HepG2 (cell line): ENCODE measurements around the gene CHRM5. TPM values are rescaled to one million over a fixed set of nuclear protein-coding genes. Genes with fewer than 3 reads are reported as not detected.

Experiments used
- ATAC-seq: fragments of 200-7000 bp; cut with Tn5 transposase; 3 replicates; pipeline ENCODE4 v1.9.1; 2020; ENCODE audit warnings: mild to moderate bottlenecking, moderate library complexity
- BruUV-seq: library from RNA; stranded (reverse); fragments of 400-500 nt; replicated peaks from 2 replicates; lab custom pipeline; 2021; lab: Mats Ljungman, UMichigan
- CTCF ChIA-PET: fragments of 300-600 bp; formaldehyde crosslinking; extraction: SDS; loops from one replicate; lab custom pipeline; 2021; ENCODE audit warnings: low total read pairs, inconsistent platforms, low intra/inter-chr PET ratio; lab: Yijun Ruan, JAX
- POLR2A ChIA-PET: fragments of 350-600 bp; sonication (Branson Sonifier 250); formaldehyde crosslinking; loops from one replicate; lab custom pipeline; 2020; ENCODE audit warnings: antibody characterized with exemption, inconsistent platforms; lab: Yijun Ruan, JAX
- DNase-seq: peaks from one replicate; pipeline ENCODE4 v3.0.0-alpha.2; 2015; ENCODE audit warnings: low spot score
- FAIRE-seq: peaks from 3 replicates; lab custom pipeline; 2011; peaks lifted over from hg19 to GRCh38; lab: Jason Lieb, UNC
- H2AFZ ChIP-seq: one replicate; pipeline ENCODE4 v1.6.1; 2011; ENCODE audit warnings: low read length, inconsistent platforms
- H3K27ac ChIP-seq: fragments of 300-600 bp; 3 replicates; pipeline ENCODE4 v1.8.0; 2011; ENCODE audit warnings: mixed run types, mild to moderate bottlenecking, mixed read lengths, low read length, inconsistent platforms; ENCODE audit not compliant: insufficient read depth; ENCODE audit errors: extremely low read length
- H3K27me3 ChIP-seq, 2 experiments: fragments of 200-600 bp in 1 of 2; 2 replicates in 1 of 2; 3 replicates in 1 of 2; pipeline versions ENCODE4 v1.6.0 to v1.8.0; 2011; ENCODE audit warnings: low read length in 2 of 2, mild to moderate bottlenecking in 2 of 2, moderate library complexity in 2 of 2, inconsistent platforms in 1 of 2; ENCODE audit not compliant: insufficient read depth in 2 of 2, control insufficient read depth in 1 of 2
- H3K36me3 ChIP-seq, 2 experiments: fragments of 200-600 bp in 1 of 2; replicated peaks in 1 of 2; 2 replicates in 1 of 2; 3 replicates in 1 of 2; pipeline versions ENCODE4 v1.5.1 to v1.8.0; 2011; ENCODE audit warnings: low read length in 2 of 2, inconsistent platforms in 1 of 2; ENCODE audit not compliant: insufficient read depth in 2 of 2, control insufficient read depth in 1 of 2
- H3K4me1 ChIP-seq: 2 replicates; pipeline ENCODE4 v1.5.1; 2012; ENCODE audit warnings: low read length, inconsistent platforms; ENCODE audit not compliant: insufficient read depth
- H3K4me2 ChIP-seq: 2 replicates; pipeline ENCODE4 v1.6.0; 2011; ENCODE audit warnings: low read depth, low read length, inconsistent platforms
- H3K4me3 ChIP-seq, 3 experiments: fragments of 200-600 bp in 1 of 3; sonication (generic), shearing (Covaris generic) in 1 of 3; replicated peaks in 1 of 3; 2 replicates each; pipeline ENCODE4 v1.5.1; 2011 to 2016; ENCODE audit warnings: low read length in 3 of 3, inconsistent platforms in 2 of 3, low read depth in 2 of 3, mild to moderate bottlenecking in 2 of 3, control low read depth in 1 of 3, mixed read lengths in 1 of 3; ENCODE audit not compliant: insufficient read depth in 1 of 3
- H3K79me2 ChIP-seq: one replicate; pipeline ENCODE4 v1.6.1; 2011; ENCODE audit warnings: low read length, inconsistent platforms; ENCODE audit not compliant: insufficient read depth
- H3K9ac ChIP-seq: 2 replicates; pipeline ENCODE4 v1.6.0; 2011; ENCODE audit warnings: mild to moderate bottlenecking, low read depth, low read length, inconsistent platforms; ENCODE audit not compliant: insufficient read depth
- H3K9me3 ChIP-seq: 2 replicates; pipeline ENCODE4 v1.5.1; 2012; ENCODE audit warnings: mild to moderate bottlenecking, low read length
- H4K20me1 ChIP-seq: 2 replicates; pipeline ENCODE4 v1.6.0; 2011; ENCODE audit warnings: inconsistent platforms, mild to moderate bottlenecking, low read length, moderate library complexity; ENCODE audit not compliant: insufficient read depth
- AKNA ChIP-seq: sonication (generic); formaldehyde crosslinking; IDR thresholded peaks from 2 replicates; pipeline ENCODE4 v1.4.0; 2020; ENCODE audit warnings: missing genetic modification reagents, borderline replicate concordance
- BCL3 ChIP-seq: sonication (generic); formaldehyde crosslinking; IDR thresholded peaks from 2 replicates; pipeline ENCODE4 v1.5.1; 2020; ENCODE audit warnings: mild to moderate bottlenecking, missing genetic modification reagents, moderate library complexity
- CHD2 ChIP-seq: IDR thresholded peaks from 2 replicates; pipeline ENCODE4 v1.6.1; 2011; ENCODE audit warnings: low read depth, low read length, improper control_type of control experiment
- RAD51 ChIP-seq: fragments of 450-650 bp; IDR thresholded peaks from 2 replicates; pipeline ENCODE4 v1.6.1; 2016; ENCODE audit warnings: borderline replicate concordance
- SKI ChIP-seq: fragments of 450-650 bp; IDR thresholded peaks from one replicate; pipeline ENCODE4 v1.6.1; 2018; ENCODE audit warnings: mild to moderate bottlenecking; ENCODE audit not compliant: partially characterized antibody
- THYN1 ChIP-seq: sonication (generic); formaldehyde crosslinking; IDR thresholded peaks from 2 replicates; pipeline ENCODE4 v1.8.1; 2023; ENCODE audit warnings: low read depth, mild to moderate bottlenecking, moderate library complexity, missing genetic modification reagents, borderline replicate concordance
- ZNF138 ChIP-seq: sonication (generic); formaldehyde crosslinking; IDR thresholded peaks from 2 replicates; pipeline ENCODE4 v1.5.0; 2020; ENCODE audit warnings: mild to moderate bottlenecking, low read depth, missing genetic modification reagents
- ZNF670 ChIP-seq: sonication (generic); formaldehyde crosslinking; IDR thresholded peaks from 2 replicates; pipeline ENCODE4 v1.8.0; 2022; ENCODE audit warnings: mild to moderate bottlenecking, missing genetic modification reagents, borderline replicate concordance
- ZNF691 ChIP-seq: sonication (generic); formaldehyde crosslinking; IDR thresholded peaks from 2 replicates; pipeline ENCODE4 v1.4.0; 2020; ENCODE audit warnings: missing genetic modification reagents, low read depth, mild to moderate bottlenecking, borderline replicate concordance
- WGBS: methylation state at CpG from one replicate; pipeline ENCODE4 v1.1.6; 2017; ENCODE audit warnings: low lambda C conversion rate; 5-methylcytosine and 5-hydroxymethylcytosine counted together
- in situ Hi-C: cut with HindIII; loops from 2 replicates; pipeline ENCODE4 v1.10.0; 2017; ENCODE audit warnings: low pct_unique_long_range_greater_than_20kb; ENCODE audit not compliant: extremely low pct_ligation_motif_present
- intact Hi-C: fragments of 100-400 bp; cut with micrococcal nuclease; formaldehyde crosslinking; loops from one replicate; pipeline ENCODE4 v1.10.0; 2022; ENCODE audit not compliant: unreplicated experiment
- polyA plus RNA-seq, 8 experiments: library from polyadenylated mRNA; depleted of rRNA in 3 of 8; stranded (reverse) in 7 of 8; unstranded in 1 of 8; fragments of >200 nt; fragmentation: Illumina TruSeq in 4 of 8; extraction: Trizol in 4 of 8; gene quantifications; 2 replicates each; pipeline versions ENCODE4 v1.2.1 to v1.2.3, GENCODE V29; 2011 to 2016; ENCODE audit warnings: low read depth in 4 of 8, missing spikeins in 1 of 8, mixed read lengths in 1 of 8; ENCODE audit not compliant: insufficient read depth in 1 of 8
- total RNA-seq, 5 experiments: library from RNA; depleted of rRNA; stranded (reverse); fragments of >200 nt; fragmentation: Illumina TruSeq; extraction: Trizol; gene quantifications; 2 replicates each; pipeline ENCODE4 v1.2.3, GENCODE V29; 2016; ENCODE audit warnings: low read depth in 1 of 5
- TF ChIP-seq, protein P1 (sequence below): sonication (generic); formaldehyde crosslinking; IDR thresholded peaks from 2 replicates; pipeline ENCODE4 v1.5.1; 2020; ENCODE audit warnings: missing genetic modification reagents, mild to moderate bottlenecking, borderline replicate concordance

CHRM5 gene
- total and polyA plus RNA-seq, 2 of the 13 experiments (the other 11 are each of a cell fraction or from before 2014, with no cell fraction given): not detected

DNA sequence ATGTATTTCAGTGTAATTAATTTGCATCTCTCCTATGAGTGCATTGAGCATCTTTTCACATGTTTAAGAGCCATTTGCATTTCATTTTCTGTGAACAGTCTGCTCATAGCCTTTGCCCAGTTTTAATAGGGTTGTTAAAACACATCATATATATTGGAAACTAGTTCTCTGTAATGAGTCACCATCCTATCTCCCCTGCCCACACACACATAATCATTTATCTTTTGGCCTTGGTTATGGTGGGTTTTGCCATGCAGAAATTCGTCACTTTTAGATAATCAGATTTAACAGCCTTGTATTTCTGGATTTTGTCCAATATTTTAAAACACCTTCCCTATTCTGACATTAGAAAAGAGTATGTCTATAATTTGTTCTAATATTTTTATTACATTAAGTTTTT, 11.9 kb upstream of the CHRM5 start (continued):
- TF ChIP-seq, protein P1, sequence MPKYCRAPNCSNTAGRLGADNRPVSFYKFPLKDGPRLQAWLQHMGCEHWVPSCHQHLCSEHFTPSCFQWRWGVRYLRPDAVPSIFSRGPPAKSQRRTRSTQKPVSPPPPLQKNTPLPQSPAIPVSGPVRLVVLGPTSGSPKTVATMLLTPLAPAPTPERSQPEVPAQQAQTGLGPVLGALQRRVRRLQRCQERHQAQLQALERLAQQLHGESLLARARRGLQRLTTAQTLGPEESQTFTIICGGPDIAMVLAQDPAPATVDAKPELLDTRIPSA (CRISPR knock-in tag): no peak
- TF ChIP-seq BCL3: no peak
- TF ChIP-seq ZNF670 (CRISPR knock-in tag): no peak

GRCh38 chr15:33959844-33960548, 8.3 kb upstream of the CHRM5 start:
- DNase-seq (no peak), FAIRE-seq (no peak), ATAC-seq (no peak)
- H3K79me2 ChIP-seq: no peaks in the 10 kb centered on the region
- WGBS: 87% methylated on average over 7 of the region's 7 CpGs
- no peaks in the 10 kb centered on the region for H3K4me1 ChIP-seq
- no peaks in the 10 kb centered on the region for H3K36me3 ChIP-seq
- no peak overlapping the region for H3K4me3 ChIP-seq
- no peaks in the 10 kb centered on the region for H4K20me1 ChIP-seq
- H3K9me3 ChIP-seq: no peaks in the 10 kb centered on the region
- no peak overlapping the region for H3K9ac ChIP-seq
- no peaks in the 10 kb centered on the region for H3K27me3 ChIP-seq
- no peak overlapping the region for H3K4me2 ChIP-seq
- ChIA-PET CTCF (no interaction called here), POLR2A (no interaction called here)
- intact Hi-C loops (no loop called here), in situ Hi-C loops (no loop called here)
- no TSS peak for BruUV-seq
- no peak overlapping the region for H3K27ac ChIP-seq
- no peak overlapping the region for H2AFZ ChIP-seq
- no peak for TF ChIP-seq ZNF691 (CRISPR knock-in tag)
- no peak for TF ChIP-seq CHD2
- no peak for TF ChIP-seq RAD51
- no peak for TF ChIP-seq AKNA
- TF ChIP-seq ZNF138 (CRISPR knock-in tag): no peak
- no peak for TF ChIP-seq SKI
- TF ChIP-seq THYN1 (CRISPR knock-in tag): no peak
